ENCODE data around the gene LILRB2.
"Not testable (repeated sequence)": the region's sequence is repeated elsewhere in the genome, so short reads cannot be mapped to it uniquely, and the experiment has no call there.

DNA sequence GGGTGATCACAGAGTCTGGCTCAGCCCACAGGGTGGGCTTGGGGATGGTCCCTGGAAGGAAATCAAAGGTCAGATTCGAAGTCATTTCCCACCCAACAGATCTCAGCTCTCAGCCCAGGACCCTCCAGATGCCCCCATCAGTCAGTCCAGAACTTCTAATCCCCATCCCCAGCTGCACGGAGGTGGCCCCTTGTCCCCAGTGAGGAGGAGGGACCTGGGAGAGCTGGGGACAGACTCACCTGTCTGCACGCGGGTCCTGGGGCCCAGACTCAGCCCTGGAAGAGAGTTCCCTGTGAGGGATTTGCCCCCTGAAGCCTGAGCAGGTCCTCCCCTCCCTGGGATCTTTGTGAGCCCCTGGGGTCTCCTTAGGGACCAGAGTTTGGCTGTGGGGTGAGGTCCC, 885 bp downstream of the LILRB2 start:
- TF ChIP-seq POLR2A, CTCF, POLR2AphosphoS5, EP300 (IDR thresholded peaks at IDR 0.05): not testable (repeated sequence)

Data from stomach (tissue), 4 donors.